Measurements from ENCODE around the gene RBM19.

Gene RBM19

DNA sequence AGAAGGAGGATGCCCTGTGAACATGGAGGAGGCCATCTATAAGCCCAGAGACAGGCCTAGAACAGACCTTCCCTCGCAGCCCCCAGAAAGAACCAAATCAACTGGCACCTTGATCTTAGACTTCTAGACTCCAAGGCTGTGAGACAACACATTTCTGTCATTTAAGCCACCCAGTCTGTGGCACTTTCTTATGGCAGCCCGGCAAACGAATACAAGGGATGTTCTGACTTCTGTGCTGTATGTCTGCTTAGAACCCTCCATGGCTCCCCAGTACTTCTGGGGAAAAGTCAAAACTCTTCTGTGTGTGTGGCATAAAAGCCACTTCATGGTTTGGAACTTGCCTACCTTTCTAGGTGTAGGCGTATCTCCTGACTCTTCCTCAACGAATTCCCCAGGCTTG is 42.9 kb downstream of the RBM19 start:
- TF ChIP-seq, protein P1, sequence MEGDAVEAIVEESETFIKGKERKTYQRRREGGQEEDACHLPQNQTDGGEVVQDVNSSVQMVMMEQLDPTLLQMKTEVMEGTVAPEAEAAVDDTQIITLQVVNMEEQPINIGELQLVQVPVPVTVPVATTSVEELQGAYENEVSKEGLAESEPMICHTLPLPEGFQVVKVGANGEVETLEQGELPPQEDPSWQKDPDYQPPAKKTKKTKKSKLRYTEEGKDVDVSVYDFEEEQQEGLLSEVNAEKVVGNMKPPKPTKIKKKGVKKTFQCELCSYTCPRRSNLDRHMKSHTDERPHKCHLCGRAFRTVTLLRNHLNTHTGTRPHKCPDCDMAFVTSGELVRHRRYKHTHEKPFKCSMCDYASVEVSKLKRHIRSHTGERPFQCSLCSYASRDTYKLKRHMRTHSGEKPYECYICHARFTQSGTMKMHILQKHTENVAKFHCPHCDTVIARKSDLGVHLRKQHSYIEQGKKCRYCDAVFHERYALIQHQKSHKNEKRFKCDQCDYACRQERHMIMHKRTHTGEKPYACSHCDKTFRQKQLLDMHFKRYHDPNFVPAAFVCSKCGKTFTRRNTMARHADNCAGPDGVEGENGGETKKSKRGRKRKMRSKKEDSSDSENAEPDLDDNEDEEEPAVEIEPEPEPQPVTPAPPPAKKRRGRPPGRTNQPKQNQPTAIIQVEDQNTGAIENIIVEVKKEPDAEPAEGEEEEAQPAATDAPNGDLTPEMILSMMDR (conservative IDR thresholded peaks at IDR 0.05): no peak

DNA sequence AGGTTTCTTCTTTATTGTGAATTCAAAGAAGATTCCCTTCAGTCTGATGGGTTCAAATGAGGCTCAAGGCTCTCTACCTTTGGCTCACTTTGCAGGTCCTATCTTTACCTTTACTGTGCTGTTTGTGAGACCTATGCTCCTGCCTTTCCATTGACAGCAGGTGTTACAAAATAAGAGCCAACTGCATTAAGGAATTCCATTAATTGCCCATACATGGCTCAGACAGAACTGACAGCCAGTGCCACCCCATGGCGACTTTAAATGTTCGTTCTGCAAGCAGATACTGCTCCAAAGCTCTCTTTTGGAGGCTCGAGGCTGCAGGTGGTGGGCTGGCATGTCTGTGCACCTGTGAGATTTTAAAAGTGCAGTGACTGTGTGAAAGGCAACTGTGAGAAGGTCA is 44.7 kb downstream of the RBM19 start:
- TF ChIP-seq, protein P1 (conservative IDR thresholded peaks at IDR 0.05): no peak
- no peak overlapping the region for H3K27ac ChIP-seq

More for the DNA sequence above, 42.9 kb downstream of the RBM19 start:
- no peak overlapping the region for H3K27ac ChIP-seq

DNA sequence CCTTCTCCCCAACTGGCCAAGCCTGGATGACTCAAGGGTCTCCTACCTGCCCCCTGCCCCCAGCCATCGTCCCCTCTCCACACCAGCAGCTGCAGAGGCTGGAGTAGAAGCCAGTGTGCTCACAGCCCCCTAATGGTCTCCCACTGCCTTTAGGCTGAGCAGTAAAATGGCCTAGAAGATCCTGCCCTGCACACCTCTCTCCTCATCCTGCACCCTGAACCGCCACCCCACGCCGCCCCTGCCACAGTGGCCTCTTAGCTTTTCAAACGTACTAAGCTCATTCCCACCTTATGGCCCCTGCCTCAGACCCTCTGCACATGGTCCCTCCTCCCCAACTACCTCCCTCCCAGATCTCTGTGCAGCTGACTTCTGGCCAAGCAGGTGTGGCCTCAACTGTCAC is 46.3 kb downstream of the RBM19 start:
- H3K27ac ChIP-seq: no peak overlapping the region
- TF ChIP-seq, protein P1 (conservative IDR thresholded peaks at IDR 0.05): no peak

DNA sequence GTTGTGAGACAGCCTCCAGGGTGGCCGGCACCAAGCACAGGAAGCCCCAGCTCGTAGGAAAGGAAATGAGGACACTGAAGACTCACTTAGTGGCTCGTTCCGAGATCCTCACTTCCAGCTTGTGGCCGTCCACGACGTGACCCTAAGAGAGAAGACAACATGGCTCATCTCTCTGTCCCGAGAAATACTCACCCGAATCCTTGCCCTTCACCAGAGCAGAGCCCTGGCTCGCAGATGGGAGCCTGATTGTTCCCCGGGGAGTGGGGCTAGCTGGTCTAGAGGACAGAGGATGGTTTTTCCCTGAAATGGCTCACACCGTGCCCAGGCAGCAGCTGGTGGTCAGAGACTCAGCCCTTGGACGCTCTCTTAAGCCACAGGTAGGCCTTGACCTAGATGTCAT is 47.8 kb downstream of the RBM19 start:
- no peak overlapping the region for H3K27ac ChIP-seq
- TF ChIP-seq, protein P1 (conservative IDR thresholded peaks at IDR 0.05): no peak

DNA sequence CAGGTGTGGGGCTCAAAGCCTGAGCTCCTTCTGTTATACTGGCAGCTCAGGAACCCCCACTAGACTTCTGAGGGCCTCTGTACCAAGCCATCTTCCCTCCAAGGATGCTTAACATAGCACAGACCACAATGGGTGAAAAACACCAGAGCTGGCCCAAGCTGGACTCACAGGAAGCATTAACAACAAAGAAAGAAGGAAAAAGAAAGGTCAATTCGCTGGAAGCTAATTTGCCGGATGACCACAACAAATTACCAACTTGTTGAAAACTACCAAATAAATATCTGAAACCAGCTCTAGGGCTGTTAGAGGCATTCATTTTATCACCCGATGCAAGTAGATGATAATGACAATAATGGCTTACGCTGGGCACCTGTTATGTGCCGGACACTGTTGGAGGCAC is 48.7 kb downstream of the RBM19 start:
- TF ChIP-seq, protein P1 (conservative IDR thresholded peaks at IDR 0.05): no peak

DNA sequence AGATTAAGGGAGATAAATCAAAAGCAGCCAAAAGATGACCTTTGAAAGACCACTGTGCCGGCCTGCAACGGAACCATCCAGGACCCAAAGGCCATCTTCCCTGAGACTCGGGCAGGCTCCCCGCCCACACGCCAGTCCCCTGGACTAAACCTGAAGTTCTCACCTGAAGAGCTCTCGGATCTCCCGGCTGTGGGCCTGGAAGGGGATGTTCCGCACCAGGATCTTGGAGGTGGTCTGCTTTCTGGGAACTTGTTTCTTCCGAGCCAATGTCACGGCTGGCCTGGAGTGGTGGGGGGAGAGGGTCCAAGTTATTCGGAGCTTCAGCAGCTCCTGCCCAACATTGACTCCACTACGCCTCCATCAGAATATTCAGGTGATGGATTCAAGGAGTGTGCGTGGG is 51.3 kb downstream of the RBM19 start:
- TF ChIP-seq, protein P1 (conservative IDR thresholded peaks at IDR 0.05): no peak
- H3K27ac ChIP-seq: no peak overlapping the region

More for the DNA sequence above, 48.7 kb downstream of the RBM19 start:
- H3K27ac ChIP-seq: no peak overlapping the region

DNA sequence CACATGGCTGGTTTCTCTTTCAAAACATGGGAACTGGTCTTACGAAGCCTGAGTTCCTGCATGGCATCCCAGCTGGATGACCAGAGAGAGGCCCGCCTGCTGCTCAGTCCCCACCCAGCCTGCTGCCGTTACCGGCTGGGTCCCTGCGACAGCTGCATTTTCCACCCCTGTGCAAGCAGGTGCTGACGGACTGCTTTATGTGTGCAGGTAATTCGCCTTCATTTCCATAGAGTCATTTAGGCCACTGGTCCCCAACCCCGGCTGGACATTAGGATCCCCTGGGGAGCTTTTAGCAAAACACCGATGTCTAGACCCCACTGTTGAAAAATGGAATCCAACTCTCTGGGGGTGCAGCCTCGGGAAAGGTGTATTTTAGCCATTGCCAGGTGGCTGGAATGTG is 51.9 kb downstream of the RBM19 start:
- TF ChIP-seq, protein P1 (conservative IDR thresholded peaks at IDR 0.05): no peak
- no peak overlapping the region for H3K27ac ChIP-seq

Measured in VCaP (cell line).